Posterior vena cava (tissue), 2 donors: ENCODE measurements around the gene MYB. TPM values are rescaled to one million over a fixed set of nuclear protein-coding genes. Genes with fewer than 3 reads are reported as not detected.

ENCODE experiments used
- DNase-seq: peaks from one replicate; pipeline ENCODE4 v3.0.0-alpha.2; 2020; ENCODE audit warnings: low spot score
- intact Hi-C, 2 donors: fragments of 100-400 bp; cut with DNase I; formaldehyde crosslinking; loops; one replicate each; pipeline versions ENCODE4 v1.14.1 to v1.14.2; 2022 to 2023
- total RNA-seq, 2 donors: library from RNA; stranded (reverse); fragmentation: NEBNext Ultra II Directional; extraction: Animal tissue kit (Norgen Biotek cat#: 25700); gene quantifications; one replicate each; pipeline ENCODE4 v1.2.1, GENCODE V29; 2021
- donor health status: DM: yes; HTN: yes; CAD: no.
- donor health status: DM: yes; HTN: yes; CAD: no.

Gene MYB
- total RNA-seq, 2 donors from 2014 or later = 0.23 to 0.29 TPM

DNA sequence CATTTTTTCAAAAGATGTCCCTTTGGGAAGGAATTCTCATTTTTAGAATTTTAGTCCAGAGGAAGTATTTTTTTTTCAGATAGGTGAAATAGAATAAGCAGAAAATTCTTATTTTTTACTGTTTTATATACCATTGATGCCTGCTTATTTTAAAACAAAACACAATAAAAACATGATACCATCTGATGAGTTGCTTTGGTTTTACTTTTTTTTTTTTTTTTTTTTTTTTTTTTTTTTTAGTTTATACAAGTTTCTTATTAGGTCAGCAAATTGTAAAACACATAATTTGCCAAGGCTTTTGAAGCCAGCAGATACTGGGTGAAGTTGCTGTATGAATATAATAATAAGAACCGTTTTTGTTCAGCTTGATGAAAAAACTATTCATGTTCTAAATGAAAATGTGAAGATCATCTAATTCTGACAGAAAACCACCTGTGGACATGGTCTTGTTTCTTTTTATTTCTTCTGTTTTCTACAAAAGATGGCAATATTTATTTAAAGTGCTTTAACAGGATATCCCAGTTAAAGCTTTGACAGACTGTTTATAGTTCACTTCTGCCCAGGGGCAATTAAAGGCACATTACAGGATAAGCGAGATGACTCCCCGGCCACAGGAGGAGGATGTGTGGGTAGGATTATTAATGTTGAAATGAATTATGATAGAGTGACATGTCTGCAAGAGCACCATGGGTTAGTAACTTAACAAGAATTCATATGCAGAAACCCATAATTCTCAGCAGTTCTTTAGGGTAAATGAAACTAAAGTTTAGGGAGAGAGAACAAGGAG, 31.1 kb downstream of the MYB start:
- no peak for DNase-seq
- intact Hi-C loops = no loop called here

- intact Hi-C loops = no loop called here
- DNase-seq = no peak
These were observed 31.8 kb downstream of the MYB start for GRCh38 chr6:135212935-135213334.

GRCh38 chr6:135213616-135214015, 32.5 kb downstream of the MYB start:
- intact Hi-C loops = no loop called here
- no peak for DNase-seq

- no peak for DNase-seq
- intact Hi-C loops = no loop called here
These were observed 34.1 kb downstream of the MYB start for GRCh38 chr6:135215160-135215559.

- no peak for DNase-seq
- intact Hi-C loops = no loop called here
These were observed 34.5 kb downstream of the MYB start for GRCh38 chr6:135215563-135215962.

DNA sequence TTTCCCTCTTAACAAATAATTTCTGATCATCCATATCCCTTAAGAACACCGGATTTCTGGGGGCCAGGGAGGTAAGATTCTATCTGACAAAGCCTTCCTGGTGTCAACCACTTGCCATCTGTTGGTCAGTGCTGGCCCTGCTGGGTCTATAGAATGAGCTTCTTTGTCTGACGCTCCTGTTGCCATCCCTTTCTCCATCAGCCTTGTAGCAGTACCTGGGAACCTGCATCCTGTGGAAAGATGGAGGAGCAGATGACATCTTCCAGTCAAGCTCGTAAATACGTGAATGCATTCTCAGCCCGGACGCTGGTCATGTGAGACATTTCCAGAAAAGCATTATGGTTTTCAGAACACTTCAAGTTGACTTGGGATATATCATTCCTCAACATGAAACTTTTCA, 36.6 kb downstream of the MYB start:
- intact Hi-C loops = no loop called here
- DNase-seq = no peak

GRCh38 chr6:135219346-135219745, 38.2 kb downstream of the MYB start:
- intact Hi-C loops = no loop called here
- DNase-seq = no peak

DNA sequence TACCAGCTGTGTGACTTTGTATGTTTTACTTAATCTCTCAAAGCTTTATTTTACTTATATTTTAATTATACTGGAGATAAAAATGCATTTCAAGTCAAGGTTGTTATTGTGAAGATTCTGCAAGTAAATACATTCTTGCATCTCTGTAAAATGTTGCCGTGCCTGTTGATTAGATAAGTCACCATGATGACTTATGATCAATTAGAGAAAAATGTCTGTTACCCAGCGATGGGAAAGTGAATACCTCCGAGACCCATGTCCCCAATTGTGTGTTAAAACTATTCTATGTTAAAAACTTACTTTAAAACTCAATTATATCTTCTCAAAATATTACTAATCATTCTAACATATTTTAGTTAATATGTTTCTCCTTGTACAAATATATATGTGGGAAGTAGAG, 39.9 kb downstream of the MYB start:
- intact Hi-C loops = no loop called here

GRCh38 chr6:135221505-135221904, 40.4 kb downstream of the MYB start:
- DNase-seq = no peak
- intact Hi-C loops = no loop called here

More for the DNA sequence above, 39.9 kb downstream of the MYB start:
- no peak for DNase-seq

DNA sequence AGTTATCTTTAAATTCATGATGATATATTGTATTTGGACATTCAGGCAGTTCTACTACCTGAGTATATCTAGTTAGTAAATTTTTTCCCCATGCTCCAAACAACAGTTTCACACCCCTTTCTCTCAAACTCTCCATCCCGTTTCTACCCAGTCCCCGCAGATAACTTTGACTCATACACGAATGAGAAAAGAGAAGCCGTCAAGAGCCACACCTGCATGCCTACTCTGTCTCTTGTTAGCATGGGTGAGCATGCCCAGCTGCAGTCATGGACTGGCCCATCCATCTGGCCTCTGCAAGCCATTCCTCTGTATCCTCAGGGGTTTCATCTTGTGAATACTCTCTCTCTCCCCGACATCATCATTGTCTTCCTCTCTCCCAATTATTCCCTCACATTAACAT, 41.5 kb downstream of the MYB start:
- DNase-seq = no peak
- intact Hi-C loops = no loop called here

- DNase-seq = no peak
- intact Hi-C loops = no loop called here
These were observed 43.0 kb downstream of the MYB start for GRCh38 chr6:135224037-135224647.

- intact Hi-C loops = no loop called here
- no peak for DNase-seq
These were observed 44.8 kb downstream of the MYB start for GRCh38 chr6:135225911-135226310.

GRCh38 chr6:135226537-135226936, 45.4 kb downstream of the MYB start:
- no peak for DNase-seq
- intact Hi-C loops = no loop called here

- DNase-seq = no peak
- intact Hi-C loops = no loop called here
These were observed 46.2 kb downstream of the MYB start for GRCh38 chr6:135227349-135227748.

- intact Hi-C loops = no loop called here
- no peak for DNase-seq
These were observed 46.6 kb downstream of the MYB start for GRCh38 chr6:135227758-135228157.

GRCh38 chr6:135228486-135228885, 47.4 kb downstream of the MYB start:
- DNase-seq = no peak
- intact Hi-C loops = no loop called here

- intact Hi-C loops = no loop called here
- DNase-seq = no peak
These were observed 48.9 kb downstream of the MYB start for GRCh38 chr6:135229996-135230395.

DNA sequence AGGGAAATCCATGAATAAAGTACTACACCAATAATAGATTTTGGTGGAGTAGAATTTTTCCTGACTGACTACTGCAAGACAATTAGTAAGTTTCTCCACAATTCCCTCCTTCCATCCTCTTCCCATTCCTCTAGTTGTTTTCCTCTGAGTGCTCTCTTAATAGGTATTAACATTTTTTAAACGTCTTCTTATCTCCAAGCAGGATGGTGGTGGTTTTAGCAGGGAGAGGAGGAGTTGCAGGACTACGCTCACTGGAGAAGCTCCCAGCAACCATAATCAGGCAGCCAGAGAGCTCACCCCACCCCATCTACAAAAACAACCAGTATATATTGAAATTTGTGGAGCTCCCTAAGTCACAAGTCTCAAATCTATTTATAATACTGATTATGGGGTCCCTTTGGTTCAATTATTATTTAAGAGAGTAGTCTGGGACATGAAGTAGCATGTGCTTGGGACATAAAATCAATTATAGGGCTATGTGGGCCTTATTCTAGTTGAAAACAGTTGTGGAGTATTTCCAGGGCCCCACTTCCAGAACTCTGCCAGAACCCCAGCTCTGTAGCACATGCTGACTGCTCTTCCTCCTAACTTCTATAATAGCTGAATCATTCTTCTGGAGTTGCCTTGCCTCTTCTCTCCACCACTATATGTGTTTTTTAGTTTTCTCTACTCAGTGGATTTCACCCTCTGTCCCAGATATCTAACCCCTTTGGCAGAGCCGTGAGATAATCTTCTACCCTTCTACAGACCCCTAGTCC, 49.8 kb downstream of the MYB start:
- DNase-seq = no peak
- intact Hi-C loops = no loop called here

DNA sequence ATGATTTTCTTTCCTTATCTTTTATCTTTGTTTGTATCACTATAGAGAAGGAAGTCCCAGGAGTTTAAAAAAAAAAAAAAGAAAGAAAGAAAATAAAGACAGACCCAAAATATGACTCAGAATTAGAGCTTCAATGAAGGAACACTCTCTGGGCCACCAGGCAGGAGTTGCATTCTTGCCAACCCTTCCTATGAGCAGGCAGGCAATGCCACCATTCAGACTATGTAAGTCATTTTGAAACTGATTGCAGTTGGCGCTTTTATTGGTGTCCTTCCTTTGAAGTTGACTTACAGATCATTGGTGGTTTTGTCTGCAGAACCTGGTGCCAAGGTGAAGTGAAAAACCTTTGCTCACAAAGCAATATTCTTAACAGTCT, 50.3 kb downstream of the MYB start:
- no peak for DNase-seq
- intact Hi-C loops = no loop called here

GRCh38 chr6:135233686-135234491, 52.8 kb downstream of the MYB start:
- intact Hi-C loops = no loop called here
- no peak for DNase-seq
